Stimulated activated CD4-positive, alpha-beta T cell treated with anti-CD3 and anti-CD28 coated beads, Interleukin-12 subunit alpha, Interleukin-12 subunit beta, amount 100 ng/mL, for 4 hours (primary cell): Measurements from ENCODE around the gene SRP68.

Source experiments
- DNase-seq: peaks from one replicate; pipeline ENCODE4 v3.0.0-alpha.2; 2020

The SRP68 gene

DNA sequence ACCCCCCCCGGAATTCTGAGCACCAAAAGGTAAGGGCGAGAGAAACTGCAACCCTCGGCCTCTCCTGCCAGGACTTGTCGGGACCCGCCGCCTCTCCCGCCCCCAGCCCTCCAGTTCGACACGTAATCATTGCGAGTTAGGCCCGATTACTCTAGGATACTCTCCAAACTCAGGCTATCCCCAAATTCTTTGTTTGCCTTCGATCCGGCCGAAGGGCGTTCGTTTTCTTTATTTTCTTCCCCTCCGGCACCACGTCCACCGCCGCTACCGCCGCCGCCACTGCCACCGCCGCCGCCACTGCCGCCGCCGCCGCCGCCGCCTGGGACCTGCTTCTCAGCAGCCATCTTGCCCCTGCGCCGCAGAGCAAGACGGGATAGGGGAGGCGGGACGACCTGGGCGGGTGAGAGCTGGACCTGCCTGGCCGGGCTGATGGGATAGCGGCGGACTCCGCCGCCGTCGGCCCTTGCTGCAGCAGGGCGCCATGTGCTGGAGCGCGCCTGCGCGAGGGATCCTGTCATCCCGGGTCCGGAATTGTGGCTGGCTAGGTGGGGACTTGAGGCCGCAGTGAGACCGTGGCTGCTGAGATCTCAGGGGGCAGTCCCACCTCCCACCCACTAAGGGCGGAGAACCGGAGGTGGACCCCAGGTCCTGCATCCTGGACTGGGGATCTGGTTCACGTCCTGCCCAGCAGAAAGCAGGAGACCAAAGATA is at the start of gene SRP68:
SRP68 (minus strand) TSS at position 370 of the 711 bp plus-strand sequence; CDS start at position 344, 26 bp downstream.
- DNase-seq = peak; percentile 78

DNA sequence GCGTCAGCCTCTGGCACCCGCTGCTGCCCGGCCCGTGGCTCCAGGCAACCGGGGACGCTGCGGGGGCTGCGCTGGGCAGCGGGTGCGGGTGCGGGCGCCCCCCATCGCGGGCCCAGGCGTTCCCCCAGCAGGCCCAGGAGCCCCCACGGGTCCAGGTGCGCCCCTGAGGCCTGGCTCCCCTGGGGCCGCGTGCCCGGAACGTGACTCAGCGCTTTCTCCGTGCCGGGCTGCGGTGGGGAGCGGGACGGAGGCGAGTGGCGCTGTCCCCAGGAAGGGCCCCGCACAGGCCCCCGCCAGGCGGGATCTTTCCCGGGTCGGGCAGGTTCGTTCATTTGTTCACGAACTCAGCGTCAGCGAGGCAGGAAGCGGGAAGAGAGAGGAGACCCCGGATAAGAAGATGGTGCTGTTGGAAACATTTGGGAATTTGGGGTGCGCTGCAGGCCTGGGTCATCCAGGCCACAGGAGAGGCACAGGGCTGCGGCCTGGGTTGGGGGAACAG is 49.7 kb upstream of the SRP68 start:
- peak; percentile 36 for DNase-seq

DNA sequence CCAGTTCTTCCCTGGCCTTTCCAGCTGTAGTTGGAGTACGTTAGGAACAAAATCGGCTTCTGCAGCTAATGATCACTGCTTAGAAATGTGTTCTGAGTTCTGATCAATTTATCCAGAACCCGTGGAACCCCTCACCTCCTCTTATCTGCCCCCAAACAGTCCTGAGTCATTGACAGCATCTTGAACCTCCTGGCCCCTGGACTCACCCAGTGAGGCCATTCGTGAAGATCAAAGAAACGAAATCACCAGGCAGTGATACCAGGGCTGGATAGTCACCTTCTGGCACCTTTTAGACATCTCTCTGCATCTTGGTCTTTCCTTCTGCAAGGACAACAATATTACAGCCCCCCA is 48.3 kb upstream of the SRP68 start:
- DNase-seq = no peak

DNA sequence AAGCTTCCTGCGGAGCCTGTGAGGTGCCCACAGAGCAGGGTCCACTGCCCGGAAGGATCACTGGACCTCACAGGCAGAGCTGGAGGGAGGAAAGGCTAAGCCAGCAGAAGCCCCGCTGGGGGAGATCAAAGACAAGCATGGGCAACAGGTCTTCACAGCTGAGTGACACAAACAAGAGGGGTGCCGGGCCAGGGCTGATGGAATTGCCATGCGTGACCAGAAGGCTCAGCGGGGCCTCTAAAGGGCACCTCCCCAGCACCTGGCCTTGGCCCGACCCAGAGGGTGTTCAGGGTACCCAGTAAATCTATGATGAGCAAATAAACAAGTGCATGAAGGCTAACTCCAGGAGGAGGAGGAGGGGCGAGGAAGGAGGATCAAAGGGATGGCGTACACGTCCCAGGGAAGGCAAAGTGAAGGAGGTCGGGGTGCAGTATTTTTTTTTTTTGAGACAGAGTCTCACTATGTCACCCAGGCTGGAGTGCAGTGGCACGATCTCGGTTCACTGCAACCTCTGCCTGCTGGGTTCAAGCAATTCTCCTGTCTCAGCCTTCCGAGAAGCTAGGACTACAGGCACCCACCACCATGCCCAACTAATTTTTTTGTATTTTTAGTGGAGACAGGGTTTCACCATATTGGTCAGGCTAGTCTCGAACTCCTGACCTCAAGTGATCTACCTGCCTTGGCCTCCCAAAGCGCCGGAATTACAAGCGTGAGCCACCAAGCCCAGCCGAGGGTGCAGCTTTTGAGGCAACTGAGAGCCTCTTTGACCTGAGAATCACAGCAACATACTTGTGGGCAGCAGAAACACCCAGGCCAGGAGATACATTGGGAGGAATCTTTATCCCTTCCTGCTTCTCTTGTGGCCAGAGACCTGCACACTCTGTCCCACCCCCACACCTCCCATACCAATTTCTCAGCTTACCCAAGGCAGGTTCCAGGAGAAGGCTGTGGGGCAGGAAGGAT is 47.4 kb upstream of the SRP68 start:
- DNase-seq = no peak

DNA sequence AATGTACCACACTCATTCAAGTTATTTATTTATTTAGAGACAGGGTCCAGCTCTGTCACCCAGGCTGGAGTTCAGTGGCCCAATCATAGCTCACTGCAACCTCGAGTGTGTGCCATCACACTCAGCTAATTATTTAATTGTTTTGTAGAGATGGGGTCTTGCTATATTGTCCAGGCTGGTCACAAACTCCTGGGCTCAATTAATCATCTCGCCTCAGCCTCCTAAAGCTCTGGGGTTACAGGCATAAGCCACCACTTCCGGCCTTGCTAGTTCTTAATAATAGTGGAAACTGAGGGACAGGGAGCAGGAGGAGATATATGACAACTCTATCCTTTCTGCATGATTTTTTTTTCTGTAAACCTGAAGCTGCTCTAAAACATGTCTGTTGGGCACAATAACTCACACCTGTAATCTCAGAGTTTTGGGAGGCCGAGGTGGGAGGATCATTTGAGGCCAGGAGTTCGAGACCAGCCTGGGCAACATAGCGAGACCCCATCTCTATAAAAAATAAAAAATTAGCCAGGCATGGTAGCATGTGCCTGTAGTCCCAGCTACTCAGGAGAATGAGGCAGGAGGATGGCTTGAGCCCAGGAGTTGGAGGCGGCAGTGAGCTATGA is 42.9 kb upstream of the SRP68 start:
- DNase-seq = no peak

DNA sequence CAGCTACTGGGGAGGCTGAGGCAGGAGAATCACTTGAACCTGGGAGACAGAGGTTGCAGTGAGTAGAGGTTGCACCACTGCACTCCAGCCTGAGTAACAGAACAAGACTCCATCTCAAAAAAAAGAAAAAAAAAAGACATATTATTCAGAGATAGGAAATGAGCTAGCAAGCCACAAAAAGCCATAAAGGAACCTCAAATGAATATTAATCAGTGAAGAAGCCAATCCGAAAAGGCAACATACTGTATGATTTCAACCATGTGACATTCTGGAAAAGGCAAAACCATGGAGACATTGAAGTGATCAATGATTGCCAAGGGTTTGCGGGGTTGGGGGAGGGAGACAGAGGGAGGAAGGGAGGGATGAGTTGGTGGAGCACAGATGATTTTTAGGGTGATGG is 39.6 kb upstream of the SRP68 start:
- DNase-seq = no peak

DNA sequence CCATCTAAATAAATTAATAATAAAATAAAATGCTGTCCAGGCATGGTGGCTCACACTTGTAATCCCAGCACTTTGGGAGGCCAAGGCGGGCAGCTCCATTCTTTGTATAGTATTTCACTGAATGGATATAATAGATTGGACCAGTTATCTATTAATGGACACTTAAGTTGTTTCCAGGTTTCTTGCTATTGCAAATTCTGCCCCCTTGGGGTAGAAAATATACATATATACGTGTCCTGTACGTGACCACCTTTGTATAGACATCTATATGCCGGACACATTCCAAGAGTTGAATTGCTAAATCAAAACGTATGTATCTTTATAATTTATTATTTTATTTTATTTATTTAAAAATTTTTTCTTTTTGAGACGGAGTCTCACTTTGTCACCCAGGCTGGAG is 35.2 kb upstream of the SRP68 start:
- DNase-seq = no peak

DNA sequence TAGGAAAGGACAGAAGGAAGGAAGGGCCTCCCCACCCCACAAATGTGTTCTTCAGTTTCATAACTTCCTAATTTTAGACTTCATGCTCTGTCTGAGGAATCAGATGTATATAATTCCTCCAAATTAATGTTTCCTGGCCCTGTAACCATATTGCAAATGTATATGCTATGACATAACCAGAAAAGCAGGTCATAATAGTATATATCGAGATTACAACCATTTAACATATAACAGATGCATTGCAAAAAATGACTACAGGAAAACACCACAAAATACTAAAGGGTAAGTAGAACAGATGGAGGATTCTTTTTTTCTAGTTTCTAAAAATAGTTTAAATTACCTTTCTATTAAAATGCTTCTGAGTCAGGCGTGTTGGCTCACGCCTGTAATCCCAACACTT is 34.4 kb upstream of the SRP68 start:
- DNase-seq = no peak

DNA sequence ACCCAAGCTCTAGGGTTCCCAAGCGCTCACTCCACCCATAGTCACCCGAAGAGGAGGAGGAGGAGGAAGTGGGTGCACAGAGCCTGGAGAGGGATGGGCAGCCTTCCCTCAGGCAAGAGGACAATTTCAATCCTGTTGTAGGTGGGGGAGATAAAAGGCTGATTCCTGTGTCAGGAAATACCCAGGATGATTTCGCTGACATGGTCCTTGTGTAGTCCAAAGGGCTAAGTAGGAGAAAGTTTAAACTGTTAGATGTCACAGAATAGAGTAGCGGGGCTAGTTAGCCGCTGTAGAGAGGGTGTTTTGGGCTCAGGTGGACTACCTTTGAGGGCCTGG is 32.5 kb upstream of the SRP68 start:
- DNase-seq = no peak

DNA sequence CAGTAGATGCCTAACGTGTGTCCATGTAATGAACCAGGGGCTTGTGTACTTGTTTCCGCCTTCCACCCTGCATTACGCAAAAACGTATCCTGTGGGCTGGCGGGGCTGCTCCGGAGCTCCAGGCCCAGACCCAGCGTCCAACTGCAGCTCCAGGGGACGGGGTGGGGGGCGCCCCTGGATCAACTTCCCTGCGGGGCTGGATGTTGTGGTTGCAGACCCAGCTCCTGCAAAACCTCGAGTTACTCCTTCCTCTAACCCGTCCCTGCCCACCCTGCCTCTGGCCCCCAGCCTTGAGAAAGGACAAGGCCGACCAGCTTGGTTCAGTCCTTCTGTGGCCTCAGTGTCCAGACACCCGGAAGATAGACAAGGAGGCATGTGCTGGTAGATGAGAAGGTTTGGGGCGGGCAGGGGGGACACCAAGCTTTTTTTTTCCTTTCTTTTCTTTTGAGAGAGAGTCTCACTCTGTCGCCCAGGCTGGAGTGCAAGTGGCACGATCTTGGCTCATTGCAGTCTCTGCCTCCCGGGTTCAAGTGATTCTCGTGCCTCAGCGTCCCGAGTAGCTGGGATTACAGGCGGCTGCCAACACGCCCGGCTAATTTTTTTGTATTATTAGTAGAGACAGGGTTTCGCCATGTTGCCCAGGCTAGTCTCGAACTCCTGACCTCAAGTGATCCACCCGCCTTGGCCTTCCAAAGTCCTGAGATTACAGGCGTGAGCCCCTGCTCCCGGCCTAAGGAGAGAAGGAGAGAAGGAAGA is 32.0 kb upstream of the SRP68 start:
- no peak for DNase-seq

DNA sequence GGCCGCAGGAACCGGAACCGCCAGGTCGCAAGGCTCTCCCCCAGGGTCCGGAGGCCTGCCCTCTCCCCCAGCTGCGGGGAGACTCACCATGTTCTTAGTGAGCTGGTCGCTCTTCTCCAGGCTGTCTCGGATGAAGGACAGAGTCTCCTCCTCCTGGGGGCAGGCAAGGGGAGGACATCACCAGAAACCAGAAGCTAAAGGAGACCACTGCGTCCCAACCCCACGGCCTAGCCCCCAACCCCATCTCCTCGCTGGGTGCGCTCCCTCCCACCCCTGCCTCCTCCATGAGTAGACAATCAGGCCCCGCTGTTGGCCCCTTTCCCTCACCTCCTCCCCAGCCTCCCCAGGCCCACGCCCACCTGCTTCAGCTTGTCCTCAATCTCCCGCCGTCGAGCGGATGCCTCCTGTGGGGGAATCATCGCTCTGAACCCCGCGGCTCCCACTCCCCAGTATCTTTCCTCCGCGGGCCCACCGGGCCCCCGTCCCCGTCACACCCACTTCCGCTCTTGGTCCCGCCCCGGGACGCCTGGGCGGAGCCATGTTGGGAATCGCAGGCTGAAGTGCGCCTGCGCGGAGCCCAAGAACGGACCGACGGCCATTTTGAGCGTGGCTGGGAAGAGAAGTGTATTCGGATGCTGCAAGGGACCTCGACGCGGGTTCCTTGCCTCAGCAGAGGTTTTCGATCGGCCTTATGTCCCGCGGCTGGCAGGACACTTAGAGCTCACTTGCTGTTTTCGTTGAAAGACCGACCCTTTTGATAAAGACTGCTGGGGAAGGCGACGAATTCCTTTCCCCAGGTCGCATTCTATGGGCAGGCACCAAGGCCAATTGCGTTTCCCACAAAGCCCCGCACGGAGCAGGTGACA is 31.2 kb upstream of the SRP68 start, which contains the start of gene EXOC7:
EXOC7 (minus strand) TSS at position 514 of the 866 bp plus-strand sequence; CDS start at position 419, 95 bp downstream.
- DNase-seq = peak; percentile 93

DNA sequence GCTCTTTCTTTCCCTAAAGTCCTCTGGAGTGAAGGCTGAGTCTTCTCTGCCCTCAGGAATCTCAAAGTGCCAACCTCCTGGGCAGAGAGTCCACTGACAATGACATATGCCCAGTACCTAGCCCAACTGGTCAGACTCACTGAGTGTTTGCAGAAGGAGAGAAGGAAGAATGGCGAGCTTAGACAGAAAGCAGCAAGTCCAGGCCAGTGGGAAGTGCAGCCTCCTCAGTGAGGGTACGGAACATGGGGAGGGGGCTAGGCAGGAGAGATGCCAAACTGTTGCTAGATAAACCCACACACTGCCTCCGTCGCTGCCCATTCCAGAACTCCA is 30.6 kb upstream of the SRP68 start:
- DNase-seq = no peak

DNA sequence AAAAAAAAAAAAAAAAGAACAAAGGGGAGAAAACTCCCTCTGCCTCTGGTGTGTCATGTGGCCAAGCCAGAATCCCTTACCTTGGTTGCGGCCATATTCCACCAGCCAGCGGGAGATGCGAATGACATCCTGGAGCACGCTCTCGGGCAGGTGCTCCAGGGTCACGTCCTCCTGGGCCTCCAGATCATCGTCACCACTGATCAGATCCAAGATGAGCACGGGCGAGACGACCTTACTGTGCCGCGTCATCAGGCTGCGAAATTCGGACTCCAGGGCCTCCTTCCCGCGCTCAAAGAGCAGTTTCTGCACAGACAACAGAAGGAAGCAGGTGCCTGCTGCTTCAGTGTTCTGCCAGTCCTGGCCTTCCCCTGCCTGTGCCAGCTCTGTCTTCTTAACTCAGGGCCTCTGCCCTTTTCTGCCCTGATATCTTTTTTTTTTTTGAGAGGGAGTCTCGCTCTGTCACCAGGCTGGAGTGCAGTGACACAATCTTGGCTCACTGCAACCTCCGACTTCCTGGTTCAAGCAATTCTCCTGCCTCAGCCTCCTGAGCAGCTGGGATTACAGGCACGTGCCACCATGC is 25.5 kb upstream of the SRP68 start:
- no peak for DNase-seq

DNA sequence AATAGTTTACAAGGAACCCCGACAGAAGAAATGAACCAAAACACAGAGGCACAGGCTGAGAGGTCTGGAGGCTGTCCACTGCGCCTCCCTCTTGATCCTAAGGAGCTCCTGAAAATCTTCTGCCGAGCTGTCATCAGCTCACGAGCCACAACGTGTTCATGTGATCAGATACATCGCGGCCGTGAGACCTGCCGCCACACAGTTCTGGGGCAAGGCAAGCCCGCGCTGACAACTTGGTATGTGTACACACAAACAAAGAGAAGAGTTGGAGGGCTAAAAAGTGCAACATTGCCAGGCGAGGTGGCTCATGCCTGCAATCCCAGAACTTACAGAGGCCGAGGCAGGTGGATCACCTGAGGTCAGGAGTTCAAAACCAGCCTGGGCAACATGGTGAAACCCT is 23.6 kb upstream of the SRP68 start:
- no peak for DNase-seq

DNA sequence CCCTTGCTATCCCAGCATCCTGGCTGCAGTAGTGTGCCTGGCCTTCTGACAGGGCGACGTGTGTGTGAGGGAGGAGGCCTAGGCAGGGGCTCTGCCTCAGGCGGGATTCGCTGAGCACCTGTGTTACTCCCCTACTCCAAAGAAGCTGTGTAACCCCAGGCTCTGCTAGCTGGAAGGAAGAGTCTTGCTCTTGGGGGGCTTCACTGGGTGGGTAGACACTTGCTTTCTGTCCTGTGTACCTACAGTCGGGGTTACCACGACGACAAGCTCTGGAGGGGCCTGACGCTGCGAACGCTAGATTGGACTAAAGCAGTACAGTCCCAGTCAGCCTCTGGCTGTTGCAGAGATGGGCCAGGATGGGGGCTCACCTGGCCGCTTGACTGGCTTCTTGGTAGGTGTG is 21.7 kb upstream of the SRP68 start:
- no peak for DNase-seq

DNA sequence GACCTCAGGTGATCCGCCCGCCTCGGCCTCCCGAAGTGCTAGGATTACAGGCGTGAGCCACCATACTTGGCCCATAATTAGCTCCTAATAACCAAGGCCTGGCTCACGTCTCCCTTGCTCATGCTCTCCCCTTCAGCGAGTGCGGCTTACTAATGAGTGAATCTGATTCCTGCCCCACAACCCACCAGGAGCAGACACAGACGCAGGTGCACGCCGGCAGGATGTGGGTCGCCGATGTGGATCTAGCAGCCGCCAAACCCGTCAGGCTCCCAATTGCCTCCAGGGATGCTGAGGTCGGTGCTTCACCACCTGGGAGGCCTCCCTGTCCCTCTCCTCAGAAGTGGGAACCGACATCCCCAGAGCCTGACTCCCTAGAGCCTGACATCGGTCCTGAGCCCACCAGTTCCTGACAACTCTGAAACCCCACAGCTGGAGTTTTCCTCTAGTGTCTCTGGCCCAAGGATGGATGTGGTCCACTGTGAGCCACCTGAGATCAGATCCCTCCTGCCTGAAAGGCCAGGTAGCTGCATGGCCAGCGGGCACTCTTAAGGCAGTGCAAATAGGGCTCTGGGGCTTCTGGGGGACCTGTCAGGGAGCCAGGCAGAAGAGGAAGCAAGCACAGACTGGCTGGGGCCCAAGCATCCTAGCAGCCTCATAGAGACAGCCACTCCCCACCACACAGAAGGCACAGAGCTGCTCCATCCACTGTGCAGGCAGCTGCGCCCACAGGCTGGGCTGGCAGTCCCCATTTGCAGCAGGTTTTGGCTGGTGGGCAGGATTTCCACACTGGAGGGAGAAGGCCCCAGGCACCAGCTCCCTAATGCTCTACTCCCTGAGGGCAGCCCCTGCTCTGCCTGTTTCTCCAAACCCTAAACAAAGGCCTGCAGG is 20.5 kb upstream of the SRP68 start:
- DNase-seq = no peak

DNA sequence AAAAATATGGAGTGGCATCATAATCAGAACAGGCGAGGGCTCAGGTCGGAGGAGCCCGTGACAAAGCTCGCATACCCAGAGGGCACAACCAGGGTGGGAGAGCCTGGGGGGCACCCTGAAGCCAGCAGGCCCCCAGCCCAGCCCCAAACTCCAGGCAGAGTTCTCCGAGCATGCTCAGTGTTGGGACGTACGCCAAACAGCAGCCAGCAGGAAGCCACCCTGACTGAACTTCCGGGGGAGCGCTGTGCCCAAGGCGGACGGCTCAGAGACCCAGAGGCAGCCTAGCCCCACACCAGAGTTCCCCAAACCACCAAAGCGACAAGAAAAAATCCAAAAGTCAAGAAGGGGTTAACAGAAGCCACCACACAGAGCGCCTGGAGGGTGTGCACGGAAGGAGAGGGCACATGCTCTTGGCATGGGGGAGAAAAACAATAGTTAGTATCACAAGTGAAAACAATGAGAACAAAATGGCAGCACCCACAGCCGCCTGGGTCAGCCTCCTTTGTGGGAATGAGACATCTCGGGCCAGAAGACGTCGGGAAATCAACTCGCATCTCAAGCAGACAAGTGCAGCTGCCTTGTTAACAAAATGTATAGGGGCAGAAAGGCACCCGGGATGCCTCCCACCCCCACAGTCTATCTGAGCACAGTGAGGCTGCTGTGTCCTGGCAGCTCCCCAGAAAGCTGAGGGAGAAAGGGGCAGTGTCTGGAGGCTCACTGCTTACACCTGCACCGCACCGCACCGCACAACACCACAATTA is 19.4 kb upstream of the SRP68 start:
- DNase-seq = no peak

DNA sequence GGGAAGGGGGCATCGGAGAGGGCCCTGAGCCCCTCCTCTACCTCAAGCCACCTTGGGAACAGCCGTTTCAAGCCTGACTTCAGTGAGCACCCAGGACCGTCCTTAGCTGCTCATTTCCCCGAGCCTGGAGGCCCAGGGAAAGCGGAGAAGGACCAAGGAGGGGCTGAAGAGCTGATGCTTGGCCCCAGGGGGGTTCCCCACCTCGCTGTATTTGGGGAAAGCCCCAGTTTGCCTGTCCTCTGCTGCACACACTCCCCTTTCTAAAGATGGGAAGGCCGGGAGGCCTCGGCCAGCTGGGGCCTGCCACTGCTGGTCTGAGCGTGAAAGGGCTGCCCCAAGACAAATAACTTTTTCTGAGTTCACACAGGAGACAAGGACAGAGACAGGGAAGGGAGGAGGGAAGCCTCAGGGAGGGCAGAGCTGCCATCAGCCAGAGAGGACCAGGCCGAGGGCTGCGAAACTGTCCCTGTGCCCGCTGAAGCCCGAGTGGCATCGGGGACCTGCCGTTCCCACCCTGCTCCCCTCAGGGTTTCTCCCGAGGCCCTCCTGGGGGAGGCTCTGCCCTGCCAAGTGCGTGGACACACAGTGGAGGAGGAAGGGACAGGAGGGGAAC is 18.3 kb upstream of the SRP68 start:
- no peak for DNase-seq
